SH-SY5Y (cell line): ENCODE data around the gene CTNND2.

Experiments
- GATA2 ChIP-seq: IDR thresholded peaks from 2 replicates; pipeline ENCODE4 v1.6.1; 2011; ENCODE audit warnings: mild to moderate bottlenecking, low read depth, low read length
- GATA3 ChIP-seq: IDR thresholded peaks from 2 replicates; pipeline ENCODE4 v1.6.1; 2011; ENCODE audit warnings: low read depth, mild to moderate bottlenecking, low read length, moderate library complexity

DNA sequence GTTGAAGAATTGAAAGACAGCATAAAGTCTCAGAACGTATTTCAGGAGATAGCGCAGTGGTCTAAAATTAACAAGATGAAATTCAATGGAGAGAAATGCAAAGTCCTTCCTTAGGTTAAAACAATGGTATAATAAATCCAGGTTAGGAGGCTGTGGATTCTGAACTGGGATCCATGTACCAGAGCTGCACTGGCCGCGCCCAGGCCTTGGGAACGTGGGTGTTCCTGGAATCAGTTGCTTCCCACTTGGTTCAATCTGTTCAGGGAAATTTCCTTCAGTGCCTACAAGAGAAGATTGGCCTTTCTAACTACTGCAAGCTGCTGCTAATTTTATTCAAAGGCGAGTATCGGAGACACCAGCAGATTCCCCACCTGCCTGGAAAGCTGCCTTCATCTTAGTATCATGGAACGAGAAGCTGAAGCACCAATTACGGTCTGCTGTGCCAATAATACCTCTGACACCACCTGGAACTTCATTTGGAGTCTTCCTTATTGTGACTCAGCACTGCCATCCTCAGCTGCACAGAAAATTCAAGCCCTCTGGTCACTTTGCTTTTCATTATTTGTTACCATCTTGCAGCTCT lies 14.3 kb upstream of the CTNND2 start:
- TF ChIP-seq GATA2 (no peak), GATA3 (no peak)
